Heart right ventricle (tissue), 16 donors: ENCODE measurements around the gene MARCKSL1. TPM values are rescaled to one million over a fixed set of nuclear protein-coding genes. Genes with fewer than 3 reads are reported as not detected.
A peak's percentile ranks its signal among the peaks of the same experiment; 100 is the strongest.

ENCODE experiments used
- ATAC-seq, 8 donors: fragments of 200-7000 bp; cut with Tn5 transposase; one replicate each; pipeline ENCODE4 v1.9.1; 2020; ENCODE audit warnings: mild to moderate bottlenecking in 8 of 8, moderate library complexity in 8 of 8, moderate number of reproducible peaks in 1 of 8
- DNase-seq, 2 donors: peaks; one replicate each; pipeline ENCODE4 v3.0.0-alpha.2; 2020
- H3K27ac ChIP-seq, 10 donors: fragments of 200-600 bp; sonication (generic) in 2 of 10; one replicate each; pipeline versions ENCODE4 v1.5.0 to v1.8.0; 2020 to 2022; ENCODE audit warnings: mild to moderate bottlenecking in 3 of 10
- H3K27me3 ChIP-seq, 7 donors: fragments of 200-600 bp; one replicate each; pipeline ENCODE4 v1.8.0; 2021 to 2022; ENCODE audit warnings: mild to moderate bottlenecking in 2 of 7
- H3K36me3 ChIP-seq, 9 donors: fragments of 200-600 bp; sonication (generic) in 1 of 9; one replicate each; pipeline versions ENCODE4 v1.5.0 to v1.8.0; 2020 to 2022; ENCODE audit warnings: mild to moderate bottlenecking in 2 of 9
- H3K4me1 ChIP-seq, 9 donors: fragments of 200-600 bp; sonication (generic) in 1 of 9; one replicate each; pipeline versions ENCODE4 v1.5.0 to v1.8.0; 2020 to 2022; ENCODE audit warnings: mild to moderate bottlenecking in 4 of 9
- H3K4me3 ChIP-seq, 10 donors: fragments of 200-600 bp; sonication (generic) in 2 of 10; one replicate each; pipeline versions ENCODE4 v1.5.0 to v1.8.0; 2020 to 2022; ENCODE audit warnings: mild to moderate bottlenecking in 7 of 10, moderate library complexity in 2 of 10
- H3K9me3 ChIP-seq, 11 donors: fragments of 200-600 bp in 10 of 11; sonication (generic) in 2 of 11; one replicate each; pipeline versions ENCODE4 v1.5.0 to v1.8.0; 2013 to 2022; ENCODE audit warnings: mild to moderate bottlenecking in 2 of 11, control low read depth in 1 of 11, moderate library complexity in 1 of 11
- CTCF ChIP-seq, 9 donors: fragments of 200-600 bp; sonication (generic) in 2 of 9; IDR thresholded peaks; one replicate each; pipeline versions ENCODE4 v1.5.0 to v1.8.0; 2021 to 2022; ENCODE audit warnings: antibody characterized with exemption in 9 of 9, mild to moderate bottlenecking in 5 of 9, moderate library complexity in 1 of 9
- WGBS, 2 donors: extraction: QIAGEN DNeasy Blood & Tissue Kit; methylation state at CpG; one replicate each; pipeline ENCODE4 v1.1.7; 2013; ENCODE audit warnings: inconsistent platforms in 1 of 2; 5-methylcytosine and 5-hydroxymethylcytosine counted together
- intact Hi-C, 10 donors: fragments of 100-400 bp; cut with DNase I; formaldehyde crosslinking; loops; one replicate each; pipeline versions ENCODE4 v1.11.1 to v1.14.2; 2022
- polyA plus RNA-seq, 2 donors: library from polyadenylated mRNA; stranded (reverse); fragments of 200-250 nt; gene quantifications; one replicate each; pipeline ENCODE4 v1.2.3, GENCODE V29; 2013
- total RNA-seq, 10 donors: library from RNA; stranded (reverse); fragmentation: NEBNext Ultra II Directional in 3 of 10; extraction: Animal tissue kit (Norgen Biotek cat#: 25700) in 3 of 10; gene quantifications; one replicate each; pipeline versions ENCODE4 v1.2.1 to v1.2.4, GENCODE V29; 2021 to 2023
- donor health status: Arrhythmogenic right ventricular cardiomyopathy.
- donor health status: ischemic (EF 13 %, LVEDD 7.1; RV severe dilation, severe dysfunction).
- donor health status: healthy with polysubstance abuse.
- donor health status: DM: no; HTN: yes; CAD: no.
- donor health status: DM: no; HTN: no; CAD: no.
- donor health status: ischemic (EF 25% LVEDD 6.9; RV normal size, moderate dysfunction).
- donor health status: ischemic (EF 25% LVEDD 5.7; RV mildly dilated, moderate dysfunction).
- donor health status: healthy.
- donor health status: DM: yes; HTN: yes; CAD: no.
- donor health status: Ischemic cardiomyopathy.
- donor health status: ischemic (EF 35%, LVEDD 5.7; RV mildly dilated, moderate dysfunction).
- donor health status: nonischemic (EF 11% LVEDD 7.7; RV severe dilation, severe dysfunction).
- donor health status: DM: yes; HTN: yes; CAD: no.
- donor health status: PGD.
- donor health status: ischemic (EF 29% LVEDD 5.4; RV normal size, mild dysfunction).
- donor health status: nonischemic (EF 23%, LVEDD 6.1; RV moderate dilation, normal function).

MARCKSL1 gene
- total and polyA plus RNA-seq, 12 donors, result 6.3 to 61.1 (median 16.2) TPM

DNA sequence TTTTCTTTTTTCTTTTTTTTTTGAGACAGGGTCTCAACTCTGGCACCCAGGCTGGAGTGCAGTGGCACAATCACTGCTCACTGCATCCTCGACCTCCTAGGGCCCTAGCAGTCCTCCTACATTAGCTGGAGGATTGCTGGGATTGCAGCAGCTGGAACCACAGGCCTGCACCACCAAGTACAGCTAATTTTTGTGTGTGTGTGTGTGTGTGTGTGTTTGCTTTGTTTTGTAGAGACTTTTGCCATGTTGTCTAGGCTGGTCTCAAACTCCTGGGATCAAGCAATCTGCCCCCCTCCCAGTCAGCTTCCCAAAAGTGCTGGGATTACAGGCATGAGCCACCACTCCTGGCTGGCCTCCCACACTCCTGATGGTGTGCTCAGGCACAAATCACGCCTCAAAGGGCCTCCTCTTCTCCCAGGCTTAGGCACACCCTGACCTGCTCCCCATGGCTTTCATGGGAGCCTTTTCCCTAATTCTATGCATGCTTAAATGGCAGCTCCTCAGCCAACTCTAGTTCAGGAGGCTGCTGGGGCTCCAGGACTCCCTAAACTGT is 16.9 kb upstream of the MARCKSL1 start:
- peaks cover 0 to 4% (median 0%) of the 10 kb centered on the region in 9 donors for H3K36me3 ChIP-seq
- H3K4me3 ChIP-seq, result peak overlapping the region in 5 of 10 donors; percentile 63 to 84 (median 79)
- 71 to 79% methylated on average over 2 of the region's 2 CpGs for WGBS, 2 donors
- intact Hi-C loops, result loop anchor here in 1 of 10 donors (5.0 kb wide), 1 partner anchor 39 kb away; the partner anchor contains the start of gene BSDC1
- ATAC-seq (no peak), DNase-seq (no peak)
- no peak for TF ChIP-seq CTCF (IDR thresholded peaks at IDR 0.05)
- H3K27ac ChIP-seq, result peak overlapping the region in 9 of 10 donors; percentile 91 to 98 (median 95)
- H3K4me1 ChIP-seq, result peaks cover 11 to 63% (median 54%) of the 10 kb centered on the region in 9 donors
- H3K27me3 ChIP-seq, result no peaks in the 10 kb centered on the region
- H3K9me3 ChIP-seq, result no peaks in the 10 kb centered on the region

GRCh38 chr1:32352239-32352745 is 16.3 kb upstream of the MARCKSL1 start:
- intact Hi-C loops, result loop anchor here in 1 of 10 donors (5.0 kb wide), 1 partner anchor 40 kb away; the partner anchor contains the start of gene BSDC1
- peak in 1 of 9 donors; percentile 0 for TF ChIP-seq CTCF (IDR thresholded peaks at IDR 0.05)
- Histone ChIP-seq H3K4me3 (peak overlapping the region; percentile 57 to 84 (median 75)), H3K4me1 (peaks cover 11 to 64% (median 54%) of the 10 kb centered on the region in 9 donors), H3K36me3 (peaks cover 0 to 4% (median 0%) of the 10 kb centered on the region in 9 donors), H3K27me3 (no peaks in the 10 kb centered on the region), H3K9me3 (no peaks in the 10 kb centered on the region), H3K27ac (peak overlapping the region; percentile 85 to 98 (median 95))
- ATAC-seq, result peak in 1 of 8 donors; percentile 3
- WGBS, 2 donors, result 32 to 42% methylated on average over 8 of the region's 8 CpGs
- no peak for DNase-seq

DNA sequence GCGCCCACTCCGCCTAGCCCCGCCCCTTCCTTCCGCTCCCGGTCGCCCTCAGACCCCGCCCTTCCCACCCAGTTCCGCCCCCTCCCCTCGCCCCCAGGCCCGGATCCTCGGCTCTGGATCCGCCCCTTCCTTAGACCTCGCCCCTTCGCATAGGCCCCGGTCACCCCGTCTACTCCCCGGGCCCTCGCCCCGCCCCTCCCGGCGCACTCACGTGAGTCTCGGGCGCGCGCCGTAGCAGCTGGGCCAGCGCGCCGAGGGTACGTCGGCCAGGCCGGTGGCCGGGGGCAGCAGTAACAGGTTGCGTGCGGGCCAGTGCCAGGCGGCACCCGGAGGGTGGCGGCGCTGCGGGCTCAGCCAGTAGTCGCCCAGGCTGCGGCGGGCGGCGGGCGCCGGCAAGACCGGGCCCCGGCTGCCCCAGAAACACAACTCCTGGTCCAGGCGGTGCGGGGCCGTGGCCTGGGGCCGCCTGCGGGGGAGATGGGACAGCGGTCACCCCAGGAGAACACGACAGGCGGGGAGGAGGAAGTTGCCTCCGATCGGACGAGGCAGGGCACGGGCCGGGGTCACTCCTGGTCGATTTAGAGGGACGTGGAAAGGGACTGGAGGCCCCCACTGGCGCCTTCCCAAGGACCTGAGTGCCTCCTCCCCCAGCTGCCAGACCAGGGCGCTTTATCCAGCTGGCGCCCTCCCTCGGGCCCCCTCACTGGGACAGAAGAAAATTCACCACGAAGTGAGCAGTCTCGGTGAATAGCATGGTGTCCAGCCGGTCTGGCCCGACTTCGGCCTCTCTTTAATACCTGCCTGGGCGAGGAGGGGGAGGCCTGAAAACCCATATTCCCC is 15.6 kb upstream of the MARCKSL1 start:
- ATAC-seq (peak; percentile 90 to 95 (median 92)), DNase-seq (peak; percentile 94 to 96)
- TF ChIP-seq CTCF (IDR thresholded peaks at IDR 0.05), result peak in 1 of 9 donors; percentile 5
- 1% methylated on average over 72 to 75 of the region's 75 CpGs for WGBS, 2 donors
- H3K4me1 ChIP-seq, result peaks cover 11 to 64% (median 54%) of the 10 kb centered on the region in 9 donors
- H3K36me3 ChIP-seq, result peaks cover 0 to 4% (median 0%) of the 10 kb centered on the region in 9 donors
- peak overlapping the region; percentile 85 to 98 (median 95) for H3K27ac ChIP-seq
- intact Hi-C loops, result loop anchor here in 1 of 10 donors (5.0 kb wide), 1 partner anchor 41 kb away; the partner anchor contains the start of gene BSDC1
- H3K9me3 ChIP-seq, result no peaks in the 10 kb centered on the region
- peaks cover 0 to 3% (median 0%) of the 10 kb centered on the region in 7 donors for H3K27me3 ChIP-seq
- peak overlapping the region; percentile 57 to 84 (median 75) for H3K4me3 ChIP-seq
